GM23338 (cell line): ENCODE measurements around the gene ZNF335. TPM values are rescaled to one million over a fixed set of nuclear protein-coding genes. Genes with fewer than 3 reads are reported as not detected.

Experiments
- ATAC-seq: fragments of 200-7000 bp; cut with Tn5 transposase; 3 replicates; pipeline ENCODE4 v1.9.1; 2020
- DNase-seq: peaks from one replicate; pipeline ENCODE4 v3.0.0-alpha.2; 2015; ENCODE audit warnings: low spot score
- H2AFZ ChIP-seq: fragments of 200-600 bp; sonication (generic); 2 replicates; pipeline ENCODE4 v1.8.0; 2016; ENCODE audit warnings: antibody characterized with exemption, mild to moderate bottlenecking, moderate library complexity
- H3F3A ChIP-seq: fragments of 200-600 bp; sonication (generic); replicated peaks from 2 replicates; pipeline ENCODE4 v1.8.0; 2017; ENCODE audit warnings: antibody characterized with exemption, mixed run types, low read depth
- H3K27ac ChIP-seq: fragments of 200-600 bp; sonication (generic); 2 replicates; pipeline ENCODE4 v1.6.1; 2016; ENCODE audit warnings: low read depth
- H3K27me3 ChIP-seq: fragments of 200-600 bp; sonication (generic); 2 replicates; pipeline ENCODE4 v1.8.0; 2016; ENCODE audit warnings: mild to moderate bottlenecking, mixed run types, moderate library complexity; ENCODE audit not compliant: insufficient read depth
- H3K36me3 ChIP-seq: fragments of 200-600 bp; sonication (generic); 2 replicates; pipeline ENCODE4 v1.8.0; 2016; ENCODE audit warnings: mild to moderate bottlenecking; ENCODE audit not compliant: insufficient read depth
- H3K4me1 ChIP-seq: fragments of 200-600 bp; sonication (generic); 2 replicates; pipeline ENCODE4 v1.8.0; 2016; ENCODE audit warnings: mild to moderate bottlenecking, moderate library complexity; ENCODE audit not compliant: insufficient read depth
- H3K4me2 ChIP-seq: fragments of 200-600 bp; sonication (generic); 2 replicates; pipeline ENCODE4 v1.7.1; 2017; ENCODE audit warnings: mixed run types
- H3K4me3 ChIP-seq: fragments of 200-600 bp; sonication (generic); 2 replicates; pipeline ENCODE4 v1.6.1; 2016; ENCODE audit warnings: mixed run types
- H3K79me2 ChIP-seq: fragments of 200-600 bp; sonication (generic); replicated peaks from 2 replicates; pipeline ENCODE4 v1.8.0; 2017; ENCODE audit warnings: mild to moderate bottlenecking; ENCODE audit not compliant: insufficient read depth
- H3K9me2 ChIP-seq: fragments of 200-600 bp; sonication (generic); 2 replicates; pipeline ENCODE4 v1.8.0; 2017; ENCODE audit not compliant: insufficient read depth
- H4K20me1 ChIP-seq: fragments of 200-600 bp; sonication (generic); replicated peaks from 2 replicates; pipeline ENCODE4 v1.8.0; 2017; ENCODE audit warnings: mild to moderate bottlenecking; ENCODE audit not compliant: insufficient read depth
- H3K27ac Mint-ChIP-seq: 2 replicates; pipeline ENCODE4 v1.8.0; 2020; ENCODE audit warnings: inconsistent platforms, mild to moderate bottlenecking, moderate library complexity, mixed read lengths
- H3K27me3 Mint-ChIP-seq: 3 replicates; pipeline ENCODE4 v1.8.0; 2022; ENCODE audit warnings: low read depth, mild to moderate bottlenecking, moderate library complexity, mixed read lengths, inconsistent platforms; ENCODE audit not compliant: insufficient read depth, poor library complexity
- H3K36me3 Mint-ChIP-seq: 3 replicates; pipeline ENCODE4 v1.8.0; 2021; ENCODE audit warnings: low read depth, mild to moderate bottlenecking, inconsistent platforms, moderate library complexity, mixed read lengths
- H3K4me1 Mint-ChIP-seq: 3 replicates; pipeline ENCODE4 v1.8.0; 2020; ENCODE audit warnings: mild to moderate bottlenecking, inconsistent platforms, mixed read lengths
- H3K4me3 Mint-ChIP-seq: 3 replicates; pipeline ENCODE4 v1.8.0; 2021; ENCODE audit warnings: moderate library complexity, mild to moderate bottlenecking, inconsistent platforms, mixed read lengths
- H3K9me3 Mint-ChIP-seq: 3 replicates; pipeline ENCODE4 v1.8.0; 2020; ENCODE audit warnings: moderate library complexity, mild to moderate bottlenecking, inconsistent platforms, mixed read lengths
- CREB1 ChIP-seq: fragments of 250-450 bp; sonication (Bioruptor Pico); IDR thresholded peaks from 2 replicates; pipeline ENCODE4 v1.5.0; 2020; ENCODE audit warnings: low read depth, mild to moderate bottlenecking, moderate library complexity
- CTCF ChIP-seq, 2 experiments: fragments of 200-600 bp in 1 of 2; sonication (generic) in 1 of 2; conservative IDR thresholded peaks; 2 replicates each; pipeline versions ENCODE4 v1.5.1 to v1.6.1; 2016 to 2017; ENCODE audit warnings: antibody characterized with exemption in 2 of 2, low read depth in 2 of 2, mild to moderate bottlenecking in 2 of 2, moderate library complexity in 1 of 2
- ETS1 ChIP-seq: IDR thresholded peaks from 2 replicates; pipeline ENCODE4 v1.6.1; 2016; ENCODE audit warnings: antibody characterized with exemption
- EZH2 ChIP-seq: fragments of 200-600 bp; sonication (generic); IDR thresholded peaks from one replicate; pipeline ENCODE4 v1.8.0; 2017; ENCODE audit warnings: antibody characterized with exemption, mild to moderate bottlenecking, low read depth; ENCODE audit not compliant: unreplicated experiment
- EZH2phosphoT487 ChIP-seq: fragments of 200-600 bp; sonication (generic); IDR thresholded peaks from one replicate; pipeline ENCODE4 v1.8.1; 2018; ENCODE audit warnings: antibody characterized with exemption; ENCODE audit not compliant: unreplicated experiment
- JUNB ChIP-seq: IDR thresholded peaks from one replicate; pipeline ENCODE4 v1.6.1; 2016; ENCODE audit warnings: antibody characterized with exemption; ENCODE audit not compliant: unreplicated experiment
- NANOG ChIP-seq: IDR thresholded peaks from 2 replicates; pipeline ENCODE4 v1.6.1; 2016; ENCODE audit warnings: antibody characterized with exemption, borderline replicate concordance
- POLR2AphosphoS5 ChIP-seq: IDR thresholded peaks from 2 replicates; pipeline ENCODE4 v1.6.1; 2016; ENCODE audit warnings: antibody characterized with exemption, low read depth
- REST ChIP-seq: IDR thresholded peaks from one replicate; pipeline ENCODE4 v1.6.1; 2018; ENCODE audit warnings: antibody characterized with exemption; ENCODE audit not compliant: unreplicated experiment
- STAT1 ChIP-seq: IDR thresholded peaks from one replicate; pipeline ENCODE4 v1.6.1; 2016; ENCODE audit warnings: antibody characterized with exemption; ENCODE audit not compliant: unreplicated experiment
- ZNF114 ChIP-seq: fragments of 250-450 bp; sonication (Bioruptor Pico); IDR thresholded peaks from 2 replicates; pipeline ENCODE4 v1.5.0; 2020; ENCODE audit warnings: mild to moderate bottlenecking, moderate library complexity
- ZNF331 ChIP-seq: fragments of 250-450 bp; sonication (Bioruptor Pico); IDR thresholded peaks from 2 replicates; pipeline ENCODE4 v1.5.0; 2020; ENCODE audit warnings: low read depth, mild to moderate bottlenecking, moderate library complexity
- ZNF462 ChIP-seq: fragments of 250-450 bp; sonication (Bioruptor Pico); IDR thresholded peaks from 2 replicates; pipeline ENCODE4 v1.5.0; 2020; ENCODE audit warnings: mild to moderate bottlenecking, moderate library complexity
- polyA plus RNA-seq: library from polyadenylated mRNA; unstranded; fragments of >200 nt; fragmentation: Nextera tagmentation; extraction: Ambion mirVana; gene quantifications from 2 replicates; pipeline ENCODE4 v1.2.1, GENCODE V29; 2016
- total RNA-seq: library from RNA; depleted of rRNA; stranded (reverse); fragments of >200 nt; shearing (Covaris generic); gene quantifications from 2 replicates; pipeline ENCODE4 v1.2.3, GENCODE V29; 2014

ZNF335 gene
- total and polyA plus RNA-seq, 2 experiments from 2014 or later = 7.4 to 24.2 TPM

- Histone ChIP-seq H3K27me3 (peaks cover 16% of the 10 kb centered on the region), H3K36me3 (no peaks in the 10 kb centered on the region), H3F3A (peaks cover 15% of the 10 kb centered on the region), H3K4me3 (peak overlapping the region; percentile 34; the same call in 1 of the 2 replicates), H3K27ac (no peak overlapping the region), H4K20me1 (no peaks in the 10 kb centered on the region), H3K4me1 (peaks cover 22% of the 10 kb centered on the region), H3K79me2 (no peaks in the 10 kb centered on the region), H3K4me2 (peak overlapping the region; percentile 59; the same call in 1 of the 2 replicates), H2AFZ (no peak overlapping the region), H3K9me2 (no peaks in the 10 kb centered on the region)
- H3K27ac Mint-ChIP-seq = no peak overlapping the region
- TF ChIP-seq ZNF331 (CRISPR knock-in tag) = no peak
- no peak for TF ChIP-seq ZNF462 (CRISPR knock-in tag)
- no peak for TF ChIP-seq JUNB
- TF ChIP-seq POLR2AphosphoS5 = peak; percentile 72
- no peak for TF ChIP-seq NANOG
- TF ChIP-seq EZH2 = no peak
- TF ChIP-seq ZNF114 = no peak
- no peak for TF ChIP-seq STAT1
- TF ChIP-seq CREB1 (CRISPR knock-in tag) = no peak
- no peak for TF ChIP-seq ETS1
- TF ChIP-seq EZH2phosphoT487 = no peak
- no peak for TF ChIP-seq REST
- peak; percentile 85 to 90 for TF ChIP-seq CTCF (conservative IDR thresholded peaks at IDR 0.05; ENCODE audit: low read depth in 2 of 2)
- peak; percentile 47 for ATAC-seq
- H3K4me3 Mint-ChIP-seq = no peak overlapping the region
- H3K4me1 Mint-ChIP-seq = peaks cover 40% of the 10 kb centered on the region
- H3K9me3 Mint-ChIP-seq = peaks cover 16% of the 10 kb centered on the region
- H3K27me3 Mint-ChIP-seq = peaks cover 24% of the 10 kb centered on the region
- DNase-seq = peak; percentile 100
- H3K36me3 Mint-ChIP-seq = peaks cover 7% of the 10 kb centered on the region; the same call in 1 of the 3 replicates
Measured at GRCh38 chr20:46011631-46012482, 39.9 kb upstream of the ZNF335 start.
